Measurements from ENCODE around the gene SULT4A1. TPM values are rescaled to one million over a fixed set of nuclear protein-coding genes. Genes with fewer than 3 reads are reported as not detected.
A peak's percentile ranks its signal among the peaks of the same experiment; 100 is the strongest.

The SULT4A1 gene
- total RNA-seq, 3 donors from 2014 or later: 0.98 to 2.9 TPM; not detected in 1

- Histone ChIP-seq H3K27me3 (no peaks in the 10 kb centered on the region), H3K4me1 (peaks cover 0 to 10% of the 10 kb centered on the region in 2 donors), H3K27ac (peak within 1 kb of the TSS; percentile 87 to 95), H3K4me3 (peak within 1 kb of the TSS; percentile 73 to 96 (median 95)), H3K36me3 (no peaks in the 10 kb centered on the region), H3K9me3 (no peaks in the 10 kb centered on the region)
- no peak for TF ChIP-seq CTCF (IDR thresholded peaks at IDR 0.05)
- peak; percentile 59 to 76 (median 74) for TF ChIP-seq POLR2AphosphoS5 (IDR thresholded peaks at IDR 0.05)
- TF ChIP-seq POLR2A (IDR thresholded peaks at IDR 0.05): no peak
- DNase-seq (ENCODE audit: low spot score in 2 of 2): peak; percentile 90 to 93
- intact Hi-C loops (cut with DNase I; ENCODE audit: low total_unique reads): no loop called here
Measured at GRCh38 chr22:43812149-43812842, 50.0 kb downstream of the SULT4A1 start, which contains the start of gene EFCAB6. Gene EFCAB6 (minus strand): TSS chr22:43812305. CDS start chr22:43782318, 29,987 bp downstream.

- intact Hi-C loops (cut with DNase I; ENCODE audit: low total_unique reads): no loop called here
- no peaks in the 10 kb centered on the region for H3K36me3 ChIP-seq
- peak overlapping the region; percentile 73 to 96 (median 95) for H3K4me3 ChIP-seq
- peak overlapping the region; percentile 87 to 95 for H3K27ac ChIP-seq
- H3K9me3 ChIP-seq: no peaks in the 10 kb centered on the region
- DNase-seq (ENCODE audit: low spot score in 2 of 2): no peak
- peaks cover 0 to 10% of the 10 kb centered on the region in 2 donors for H3K4me1 ChIP-seq
- TF ChIP-seq CTCF (IDR thresholded peaks at IDR 0.05) (no peak), POLR2AphosphoS5 (IDR thresholded peaks at IDR 0.05) (no peak), POLR2A (IDR thresholded peaks at IDR 0.05) (no peak)
- no peaks in the 10 kb centered on the region for H3K27me3 ChIP-seq
Measured at GRCh38 chr22:43811777-43812148, 50.5 kb downstream of the SULT4A1 start.

GRCh38 chr22:43802897-43803495, 59.3 kb downstream of the SULT4A1 start:
- H3K36me3 ChIP-seq: no peaks in the 10 kb centered on the region
- no peak overlapping the region for H3K27ac ChIP-seq
- no peak for DNase-seq (ENCODE audit: low spot score in 2 of 2)
- TF ChIP-seq POLR2AphosphoS5 (IDR thresholded peaks at IDR 0.05) (no peak), POLR2A (IDR thresholded peaks at IDR 0.05) (no peak), CTCF (IDR thresholded peaks at IDR 0.05) (no peak)
- intact Hi-C loops (cut with DNase I; ENCODE audit: low total_unique reads): no loop called here
- H3K4me3 ChIP-seq: no peak overlapping the region
- H3K4me1 ChIP-seq: no peaks in the 10 kb centered on the region
- peaks cover 6 to 17% of the 10 kb centered on the region in 2 donors for H3K9me3 ChIP-seq
- no peaks in the 10 kb centered on the region for H3K27me3 ChIP-seq

GRCh38 chr22:43800970-43801369, 61.3 kb downstream of the SULT4A1 start:
- H3K4me1 ChIP-seq: no peaks in the 10 kb centered on the region
- H3K36me3 ChIP-seq: no peaks in the 10 kb centered on the region
- no peaks in the 10 kb centered on the region for H3K27me3 ChIP-seq
- intact Hi-C loops (cut with DNase I; ENCODE audit: low total_unique reads): no loop called here
- no peak for DNase-seq (ENCODE audit: low spot score in 2 of 2)
- TF ChIP-seq POLR2A (IDR thresholded peaks at IDR 0.05): no peak
- no peak for TF ChIP-seq CTCF (IDR thresholded peaks at IDR 0.05)
- TF ChIP-seq POLR2AphosphoS5 (IDR thresholded peaks at IDR 0.05): no peak
- peaks cover 6 to 17% of the 10 kb centered on the region in 2 donors for H3K9me3 ChIP-seq
- no peak overlapping the region for H3K27ac ChIP-seq
- no peak overlapping the region for H3K4me3 ChIP-seq

GRCh38 chr22:43798492-43798891, 63.8 kb downstream of the SULT4A1 start:
- no peak overlapping the region for H3K4me3 ChIP-seq
- TF ChIP-seq POLR2A (IDR thresholded peaks at IDR 0.05) (no peak), CTCF (IDR thresholded peaks at IDR 0.05) (no peak), POLR2AphosphoS5 (IDR thresholded peaks at IDR 0.05) (no peak)
- intact Hi-C loops (cut with DNase I; ENCODE audit: low total_unique reads): no loop called here
- H3K9me3 ChIP-seq: peaks cover 6 to 17% of the 10 kb centered on the region in 2 donors
- no peaks in the 10 kb centered on the region for H3K27me3 ChIP-seq
- H3K4me1 ChIP-seq: no peaks in the 10 kb centered on the region
- no peak for DNase-seq (ENCODE audit: low spot score in 2 of 2)
- no peaks in the 10 kb centered on the region for H3K36me3 ChIP-seq
- H3K27ac ChIP-seq: no peak overlapping the region

All from breast epithelium (tissue), 4 donors.